Dedifferentiated amniotic fluid mesenchymal stem cell (primary cell): ENCODE measurements around the gene SERPINA3.
A peak's percentile ranks its signal among the peaks of the same experiment; 100 is the strongest.

Experiments
- DNase-seq: peaks from one replicate; pipeline ENCODE4 v3.0.0-alpha.2; 2016; ENCODE audit errors: extremely low spot score

The SERPINA3 gene

DNA sequence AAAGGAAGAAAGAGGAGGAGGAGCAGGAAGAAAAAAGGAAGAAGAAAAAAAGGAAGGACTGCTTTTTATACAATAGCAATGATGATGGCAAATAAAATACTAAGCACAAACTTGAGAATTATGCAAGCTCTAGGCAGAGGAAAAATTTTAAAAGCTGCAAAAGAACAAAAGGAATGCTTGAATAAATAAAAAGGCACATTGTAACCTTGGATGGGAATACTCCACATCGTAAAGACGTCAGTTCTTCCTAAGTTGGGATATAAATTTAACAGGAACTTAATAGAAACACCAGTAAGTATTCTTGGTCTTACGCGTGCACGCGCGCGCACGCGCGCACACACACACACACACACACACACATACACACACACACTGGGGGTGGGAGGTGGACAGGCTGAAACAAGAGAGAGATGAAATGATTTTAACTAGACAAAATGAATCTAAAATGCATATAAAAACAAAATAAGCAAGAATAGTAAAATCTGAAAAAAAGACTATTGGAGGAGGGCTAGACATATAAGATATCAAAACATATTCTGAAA lies 43.0 kb downstream of the SERPINA3 start:
- no peak for DNase-seq

GRCh38 chr14:94656043-94656442 lies 43.9 kb downstream of the SERPINA3 start:
- DNase-seq: no peak

- peak; percentile 26 for DNase-seq
These were observed 47.1 kb downstream of the SERPINA3 start for GRCh38 chr14:94659256-94659655.

DNA sequence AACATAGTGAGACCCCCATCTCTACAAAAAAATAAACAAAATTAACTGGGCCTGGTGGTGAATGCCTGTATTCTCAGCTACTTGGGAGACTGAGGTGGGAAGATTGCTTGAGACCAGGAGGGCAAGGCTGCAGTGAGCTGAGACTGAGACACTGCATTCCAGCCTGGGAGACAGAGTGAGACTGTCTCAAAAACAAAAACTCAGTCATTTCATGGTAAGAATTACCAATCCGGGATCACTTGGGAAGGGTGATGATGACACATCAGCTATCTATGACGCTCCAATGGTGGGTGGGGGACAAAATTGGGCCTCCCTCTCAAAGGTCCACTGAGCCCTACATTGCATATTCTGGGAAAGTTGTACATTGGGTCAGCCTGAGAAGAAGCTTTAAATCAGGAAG lies 47.7 kb downstream of the SERPINA3 start:
- DNase-seq: no peak

DNA sequence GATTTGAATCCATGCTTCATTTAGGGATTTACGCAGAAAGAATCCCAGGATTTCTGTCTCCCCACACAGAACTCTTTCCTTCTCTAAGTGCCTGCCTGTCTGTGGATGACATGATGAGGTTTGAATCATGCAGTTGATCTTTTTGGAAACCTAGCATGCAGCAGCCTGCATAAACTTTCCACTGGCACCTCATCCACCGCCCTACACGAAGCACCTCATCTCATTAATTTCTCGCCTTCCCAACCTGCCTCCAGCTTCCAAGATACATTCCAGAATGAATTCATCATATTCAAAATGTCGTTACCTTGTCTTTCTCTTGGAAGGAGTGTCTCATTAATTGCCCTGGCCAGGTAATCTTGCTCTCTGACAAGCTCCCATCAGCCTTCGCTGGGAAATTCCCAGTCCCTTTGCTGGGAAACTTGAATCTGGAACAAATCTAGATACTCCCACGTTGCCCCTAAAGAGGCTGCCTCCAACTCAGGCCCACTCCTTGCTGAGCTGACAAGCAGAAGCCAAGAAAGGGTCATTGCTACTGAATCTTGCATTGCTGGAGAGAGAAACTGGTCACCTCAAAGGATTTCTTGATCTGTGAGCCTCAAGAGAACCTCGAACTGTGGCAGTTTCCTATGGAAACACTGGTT lies 48.2 kb downstream of the SERPINA3 start:
- DNase-seq: no peak

DNA sequence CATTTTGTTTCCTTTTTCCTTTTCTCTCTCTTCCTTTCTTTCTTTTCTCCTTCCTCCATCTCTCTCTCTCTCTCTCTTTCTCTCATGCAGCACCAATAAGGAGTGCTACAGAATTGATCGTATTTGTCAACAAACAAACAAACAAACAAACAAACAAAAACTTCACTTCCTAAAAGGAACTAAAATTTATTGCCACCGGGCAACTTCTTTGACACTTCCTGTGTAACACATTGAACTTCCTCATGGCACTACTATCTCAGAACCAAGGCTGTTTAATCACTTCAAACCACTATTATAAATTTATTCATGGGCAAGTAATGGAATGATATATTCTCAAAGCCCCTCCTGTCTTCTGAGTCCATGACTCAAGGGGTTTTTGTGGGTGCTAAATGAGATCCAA lies 51.3 kb downstream of the SERPINA3 start:
- DNase-seq: no peak

DNA sequence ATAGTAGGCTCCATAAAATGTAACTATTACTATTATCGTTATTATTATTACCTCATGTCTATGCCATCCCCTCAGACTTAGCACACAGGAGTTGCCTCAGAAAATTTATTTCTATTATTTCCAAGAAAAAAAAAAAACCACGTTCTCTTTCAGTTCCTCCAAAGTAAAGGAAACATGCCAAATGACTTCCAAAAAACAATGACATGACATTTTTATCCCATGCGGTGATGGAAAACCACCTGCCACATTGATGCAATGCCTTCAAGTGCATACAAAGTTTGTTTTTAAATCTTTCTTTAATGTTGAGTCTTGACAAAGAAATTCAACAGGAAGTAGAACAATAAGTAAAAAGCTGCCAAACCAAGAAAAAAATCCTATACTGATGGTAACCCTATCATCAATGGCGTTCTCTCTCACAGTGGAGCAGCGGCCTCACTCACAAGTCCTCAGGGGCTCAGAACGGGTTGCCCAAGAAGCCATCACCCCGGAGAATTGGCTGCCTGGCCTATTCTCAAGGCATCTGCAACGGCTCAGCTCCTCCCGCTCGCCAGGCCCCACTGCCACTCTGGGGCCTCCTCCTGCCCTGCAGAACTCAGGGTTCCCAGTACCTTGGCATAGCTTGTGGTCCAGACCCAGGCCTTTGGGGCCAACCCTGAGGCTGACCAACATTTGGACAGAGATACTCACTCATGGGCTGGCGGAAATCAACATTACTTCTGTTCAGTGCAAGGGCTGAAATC lies 51.9 kb downstream of the SERPINA3 start:
- DNase-seq: no peak

- peak; percentile 87 for DNase-seq
These were observed 52.9 kb downstream of the SERPINA3 start for GRCh38 chr14:94665121-94665520.

DNA sequence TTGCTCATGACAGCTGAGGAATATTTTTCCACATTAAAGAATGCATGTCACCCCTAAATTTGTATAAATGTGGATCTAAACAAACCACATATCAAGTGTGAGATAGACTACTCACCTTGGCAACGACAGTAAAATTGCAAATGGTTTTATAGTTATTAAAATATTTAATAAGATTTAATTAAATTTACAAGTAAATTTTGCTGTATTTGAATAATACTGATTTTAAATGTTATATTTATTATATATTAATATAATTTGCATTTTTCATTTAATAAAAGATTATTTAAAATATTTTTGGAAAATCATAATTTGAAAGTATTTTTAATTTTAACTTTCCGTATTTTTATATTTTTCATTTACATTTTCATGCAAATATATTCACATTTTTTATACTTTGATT lies 53.4 kb downstream of the SERPINA3 start:
- DNase-seq: no peak

DNA sequence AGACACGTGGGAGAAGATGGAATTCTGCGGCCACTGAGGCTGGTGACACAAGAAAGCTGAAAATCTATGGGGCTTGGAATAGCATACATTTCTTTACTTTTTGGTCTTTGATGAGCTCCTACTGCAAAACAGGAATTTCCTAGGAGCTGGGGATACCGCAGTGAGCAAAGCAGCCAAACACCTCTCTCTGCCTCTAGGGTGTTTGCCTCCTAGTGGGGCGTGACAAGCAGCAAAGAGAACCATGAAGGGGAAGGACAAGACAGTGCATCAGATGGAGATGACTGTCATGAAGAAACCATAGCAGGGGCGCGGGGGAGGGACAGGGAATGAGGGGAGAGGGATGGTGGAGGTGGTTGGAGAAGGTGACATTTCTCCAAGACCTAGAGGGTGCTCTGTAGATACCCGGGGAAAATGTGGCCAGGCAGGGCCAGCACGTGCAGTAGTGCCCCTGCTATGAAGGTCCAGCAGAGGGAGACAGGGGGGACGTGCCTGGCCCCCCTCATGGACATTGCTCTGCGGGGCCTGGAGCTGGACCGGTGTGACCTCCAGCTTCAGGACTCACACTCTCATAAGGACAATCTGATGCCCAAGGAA lies 58.6 kb downstream of the SERPINA3 start:
- no peak for DNase-seq

GRCh38 chr14:94671870-94672444 lies 59.8 kb downstream of the SERPINA3 start:
- no peak for DNase-seq

GRCh38 chr14:94673071-94673470 lies 60.9 kb downstream of the SERPINA3 start:
- no peak for DNase-seq
